Neural cell (in vitro differentiated cells): ENCODE results near the gene ADPRS. TPM values are rescaled to one million over a fixed set of nuclear protein-coding genes. Genes with fewer than 3 reads are reported as not detected.

ENCODE experiments used
- H2AFZ ChIP-seq: fragments of 200-600, 300-800 bp; sonication (generic), shearing (Covaris generic); 2 replicates; pipeline ENCODE4 v1.6.0; 2014; ENCODE audit warnings: low read depth, mild to moderate bottlenecking, antibody characterized with exemption, low read length, moderate library complexity
- H3F3A ChIP-seq: fragments of 200-600 bp; shearing (Covaris generic); 2 replicates; pipeline ENCODE4 v1.6.1; 2016; ENCODE audit warnings: mild to moderate bottlenecking, moderate library complexity, mixed read lengths, antibody characterized with exemption, low read length; ENCODE audit not compliant: insufficient read depth, poor library complexity, severe bottlenecking
- H3K27ac ChIP-seq: fragments of 200-600, 300-800 bp; sonication (generic), shearing (Covaris generic); 2 replicates; pipeline ENCODE4 v1.5.1; 2014; ENCODE audit warnings: mild to moderate bottlenecking, low read length, moderate library complexity
- H3K27me3 ChIP-seq: fragments of 300-800, 200-600 bp; sonication (generic), shearing (Covaris generic); 2 replicates; pipeline ENCODE4 v1.6.0; 2014; ENCODE audit warnings: mild to moderate bottlenecking, low read depth, low read length, moderate library complexity; ENCODE audit not compliant: insufficient read depth
- H3K36me3 ChIP-seq: fragments of 300-800, 200-600 bp; sonication (generic), shearing (Covaris generic); 2 replicates; pipeline ENCODE4 v1.5.1; 2014; ENCODE audit warnings: mild to moderate bottlenecking, antibody characterized with exemption, low read length, moderate library complexity; ENCODE audit not compliant: insufficient read depth
- H3K4me2 ChIP-seq: fragments of 300-800, 200-600 bp; sonication (generic), shearing (Covaris generic); 2 replicates; pipeline ENCODE4 v1.6.0; 2014; ENCODE audit warnings: mild to moderate bottlenecking, low read length
- H3K4me3 ChIP-seq: fragments of 300-800, 200-600 bp; sonication (generic), shearing (Covaris generic); 2 replicates; pipeline ENCODE4 v1.5.1; 2014; ENCODE audit warnings: mild to moderate bottlenecking, low read length, moderate library complexity
- H3K79me2 ChIP-seq: fragments of 200-600 bp; shearing (Covaris generic); replicated peaks from 2 replicates; pipeline ENCODE4 v1.6.0; 2014; ENCODE audit warnings: mild to moderate bottlenecking, low read length, moderate library complexity; ENCODE audit not compliant: insufficient read depth
- H3K9ac ChIP-seq: fragments of 300-800, 200-600 bp; sonication (generic), shearing (Covaris generic); 2 replicates; pipeline ENCODE4 v1.6.1; 2016; ENCODE audit warnings: mild to moderate bottlenecking, low read length, mixed read lengths
- H3K9me2 ChIP-seq: fragments of 200-600 bp; shearing (Covaris generic); 2 replicates; pipeline ENCODE4 v1.6.1; 2016; ENCODE audit warnings: mild to moderate bottlenecking, low read length, mixed read lengths; ENCODE audit not compliant: insufficient read depth
- H3K9me3 ChIP-seq: fragments of 200-600, 300-800 bp; sonication (generic), shearing (Covaris generic); 2 replicates; pipeline ENCODE4 v1.6.1; 2016; ENCODE audit warnings: mild to moderate bottlenecking, mixed run types, low read length, moderate library complexity, mixed read lengths
- H4K20me1 ChIP-seq: fragments of 200-600 bp; shearing (Covaris generic); 2 replicates; pipeline ENCODE4 v1.6.1; 2016; ENCODE audit warnings: mild to moderate bottlenecking, mixed run types; ENCODE audit not compliant: insufficient read depth
- EP300 ChIP-seq: fragments of 450-650 bp; conservative IDR thresholded peaks from 2 replicates; pipeline ENCODE4 v1.6.1; 2014; ENCODE audit warnings: antibody characterized with exemption, mild to moderate bottlenecking, moderate library complexity; ENCODE audit not compliant: poor library complexity, severe bottlenecking
- EZH2 ChIP-seq: fragments of 200-600, 300-800 bp; shearing (Covaris generic), sonication (generic); IDR thresholded peaks from 2 replicates; pipeline ENCODE4 v1.6.1; 2014; ENCODE audit warnings: antibody characterized with exemption, low read length, borderline replicate concordance, mild to moderate bottlenecking; ENCODE audit not compliant: insufficient read depth, poor library complexity, severe bottlenecking
- MXI1 ChIP-seq: fragments of 450-650 bp; conservative IDR thresholded peaks from 2 replicates; pipeline ENCODE4 v1.6.1; 2014; ENCODE audit warnings: antibody characterized with exemption, mild to moderate bottlenecking; ENCODE audit not compliant: poor library complexity, severe bottlenecking
- POLR2AphosphoS5 ChIP-seq: IDR thresholded peaks from 2 replicates; pipeline ENCODE4 v1.6.1; 2012
- RAD21 ChIP-seq: fragments of 450-650 bp; conservative IDR thresholded peaks from 2 replicates; pipeline ENCODE4 v1.6.1; 2014; ENCODE audit warnings: antibody characterized with exemption, mild to moderate bottlenecking, moderate library complexity
- REST ChIP-seq: IDR thresholded peaks from 2 replicates; pipeline ENCODE4 v1.6.1; 2012; ENCODE audit warnings: borderline replicate concordance
- SMC3 ChIP-seq: fragments of 450-650 bp; conservative IDR thresholded peaks from 2 replicates; pipeline ENCODE4 v1.6.1; 2014; ENCODE audit warnings: antibody characterized with exemption, mild to moderate bottlenecking, moderate library complexity; ENCODE audit not compliant: poor library complexity
- TAF1 ChIP-seq: IDR thresholded peaks from 2 replicates; pipeline ENCODE4 v1.6.1; 2012; ENCODE audit warnings: low read depth
- polyA plus RNA-seq: library from polyadenylated mRNA; depleted of rRNA; stranded (reverse); fragments of >200 nt; gene quantifications from 2 replicates; pipeline ENCODE4 v1.2.3, GENCODE V29; 2014
- TF ChIP-seq, protein P1 (sequence below): fragments of 450-650 bp; IDR thresholded peaks from 2 replicates; pipeline ENCODE4 v1.5.1; 2014; ENCODE audit warnings: antibody characterized with exemption, mild to moderate bottlenecking, moderate library complexity; ENCODE audit not compliant: poor library complexity, severe bottlenecking

The ADPRS gene
- polyA plus RNA-seq, 1 donor from 2014 or later: 66.7 TPM

DNA sequence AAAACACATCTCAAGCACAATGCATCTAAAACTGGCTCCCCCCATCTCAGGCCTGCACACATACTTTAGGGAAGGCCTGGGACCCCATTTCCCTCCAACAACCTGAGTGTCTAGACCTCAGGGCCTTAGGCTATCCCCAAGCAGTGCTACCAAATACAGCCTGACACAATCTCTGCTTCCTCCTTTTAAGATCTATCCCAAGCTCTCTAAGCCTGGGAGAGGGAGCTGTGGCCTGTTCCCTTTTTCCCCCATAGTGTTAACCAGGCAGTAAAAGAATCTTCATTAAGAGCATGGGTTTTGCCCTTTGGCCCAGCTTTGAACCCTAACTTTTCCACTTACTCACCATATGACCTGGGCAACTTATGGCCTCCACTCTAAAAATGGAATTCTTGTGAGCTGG lies 47.1 kb downstream of the ADPRS start:
- Histone ChIP-seq H3K27ac (no peak overlapping the region), H2AFZ (no peak overlapping the region), H4K20me1 (no peaks in the 10 kb centered on the region), H3K27me3 (no peaks in the 10 kb centered on the region), H3F3A (no peaks in the 10 kb centered on the region), H3K4me3 (no peak overlapping the region), H3K9me3 (no peaks in the 10 kb centered on the region), H3K9me2 (no peaks in the 10 kb centered on the region), H3K36me3 (peaks cover 5% of the 10 kb centered on the region), H3K9ac (no peak overlapping the region), H3K4me2 (no peak overlapping the region), H3K79me2 (no peaks in the 10 kb centered on the region)
- TF ChIP-seq EP300 (no peak), RAD21 (no peak), POLR2AphosphoS5 (no peak), SMC3 (no peak), MXI1 (no peak), EZH2 (no peak), REST (no peak), TAF1 (no peak)
- TF ChIP-seq, protein P1, sequence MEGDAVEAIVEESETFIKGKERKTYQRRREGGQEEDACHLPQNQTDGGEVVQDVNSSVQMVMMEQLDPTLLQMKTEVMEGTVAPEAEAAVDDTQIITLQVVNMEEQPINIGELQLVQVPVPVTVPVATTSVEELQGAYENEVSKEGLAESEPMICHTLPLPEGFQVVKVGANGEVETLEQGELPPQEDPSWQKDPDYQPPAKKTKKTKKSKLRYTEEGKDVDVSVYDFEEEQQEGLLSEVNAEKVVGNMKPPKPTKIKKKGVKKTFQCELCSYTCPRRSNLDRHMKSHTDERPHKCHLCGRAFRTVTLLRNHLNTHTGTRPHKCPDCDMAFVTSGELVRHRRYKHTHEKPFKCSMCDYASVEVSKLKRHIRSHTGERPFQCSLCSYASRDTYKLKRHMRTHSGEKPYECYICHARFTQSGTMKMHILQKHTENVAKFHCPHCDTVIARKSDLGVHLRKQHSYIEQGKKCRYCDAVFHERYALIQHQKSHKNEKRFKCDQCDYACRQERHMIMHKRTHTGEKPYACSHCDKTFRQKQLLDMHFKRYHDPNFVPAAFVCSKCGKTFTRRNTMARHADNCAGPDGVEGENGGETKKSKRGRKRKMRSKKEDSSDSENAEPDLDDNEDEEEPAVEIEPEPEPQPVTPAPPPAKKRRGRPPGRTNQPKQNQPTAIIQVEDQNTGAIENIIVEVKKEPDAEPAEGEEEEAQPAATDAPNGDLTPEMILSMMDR: no peak

DNA sequence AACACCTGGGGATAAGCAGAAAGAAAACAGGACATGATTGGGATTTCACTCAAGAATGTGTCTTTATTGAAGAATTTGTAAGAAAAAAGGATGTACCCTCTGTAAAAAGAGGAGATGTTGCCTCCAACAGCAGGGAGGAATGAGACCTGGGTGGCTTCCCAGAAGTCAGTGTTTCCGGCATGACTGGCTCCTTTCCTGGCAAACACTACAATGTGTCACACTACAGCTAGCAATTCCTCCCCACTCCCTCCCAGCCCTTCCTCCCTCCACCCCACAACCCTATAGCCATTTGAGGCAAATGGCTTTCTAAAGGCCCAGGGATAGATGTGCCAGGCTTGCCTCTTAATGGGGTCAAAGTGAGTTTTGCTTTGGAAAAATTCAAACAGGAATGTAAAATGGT lies 47.8 kb downstream of the ADPRS start:
- Histone ChIP-seq H2AFZ (no peak overlapping the region), H3K27me3 (no peaks in the 10 kb centered on the region), H3K4me3 (no peak overlapping the region), H3K4me2 (no peak overlapping the region), H3K9me3 (no peaks in the 10 kb centered on the region), H3K9ac (no peak overlapping the region), H3K79me2 (no peaks in the 10 kb centered on the region), H3K36me3 (peaks cover 5% of the 10 kb centered on the region), H3K27ac (no peak overlapping the region), H3K9me2 (no peaks in the 10 kb centered on the region), H3F3A (no peaks in the 10 kb centered on the region), H4K20me1 (no peaks in the 10 kb centered on the region)
- no peak for TF ChIP-seq RAD21
- TF ChIP-seq, protein P1: no peak
- TF ChIP-seq REST: no peak
- TF ChIP-seq TAF1: no peak
- TF ChIP-seq MXI1: no peak
- no peak for TF ChIP-seq SMC3
- TF ChIP-seq EZH2: no peak
- no peak for TF ChIP-seq EP300
- TF ChIP-seq POLR2AphosphoS5: no peak
